A549 treated with CORT108297 at 1 μM for 4 hours (cell line): ENCODE measurements around the gene TOLLIP. TPM values are rescaled to one million over a fixed set of nuclear protein-coding genes. Genes with fewer than 3 reads are reported as not detected.

Experiments used
- total RNA-seq: library from RNA; stranded (reverse); fragments of 200-300 nt; extraction: Qiagen RNA extraction; gene quantifications from 5 replicates; pipeline ENCODE4 v1.2.3, GENCODE V29; 2022

TOLLIP gene
- total RNA-seq, result 39.2 to 59.0 TPM (median 55.0 TPM) in 5 replicates

DNA sequence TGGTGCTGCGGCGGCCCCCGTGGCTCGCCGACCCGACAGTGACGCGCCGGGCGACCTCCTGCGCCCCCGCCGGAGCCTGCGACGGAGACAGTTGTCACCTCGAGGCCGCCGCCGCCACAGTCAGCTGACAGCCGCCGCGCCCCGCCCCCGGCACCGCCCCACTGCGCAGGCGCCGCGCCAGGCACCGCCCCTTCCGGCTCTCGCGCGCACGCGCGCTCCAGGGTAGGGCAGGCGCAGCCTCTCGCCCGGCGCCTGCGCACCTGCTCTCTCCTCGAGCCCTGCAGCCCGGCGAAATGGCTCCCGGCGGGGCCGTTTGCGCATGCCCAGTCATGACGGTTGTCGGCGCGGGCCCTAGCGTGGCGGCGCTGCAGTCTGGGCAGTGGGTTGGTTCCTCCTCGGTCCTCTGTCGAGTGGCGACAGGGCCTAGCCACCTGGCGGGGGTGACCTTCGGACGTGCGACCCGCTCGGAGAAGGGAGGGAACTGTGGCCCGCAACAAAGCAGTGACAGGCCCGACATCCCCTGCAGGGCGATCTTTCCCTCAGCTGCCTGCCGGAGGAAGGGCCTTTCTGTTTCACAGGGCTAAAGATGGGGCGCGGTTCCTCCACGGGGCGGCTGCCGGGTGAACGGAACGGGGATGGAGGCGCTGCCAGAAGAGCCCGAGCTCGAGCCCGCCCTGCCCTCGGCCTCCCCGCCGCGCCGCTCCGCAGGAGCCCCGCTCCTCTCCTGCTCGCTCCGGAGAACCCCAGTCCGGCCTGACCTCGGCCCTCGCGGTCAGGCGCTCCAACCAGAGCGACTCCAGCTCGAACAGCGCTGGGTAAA lies at the start of gene TOLLIP:
Gene TOLLIP (minus strand): TSS at position 135 of the 820 bp plus-strand sequence. CDS start 134 bp downstream, at position 1.

Other genes with a start within 250 kb of the TOLLIP start
- 0.14 to 0.97 TPM (median 0.27 TPM) in 5 replicates for gene MUC2, start 234.8 kb downstream of the TOLLIP start, total RNA-seq
- 1.9 to 4.1 TPM (median 3.2 TPM) in 5 replicates for gene MUC5AC, start 151.7 kb downstream of the TOLLIP start, total RNA-seq
- 2.4 to 4.2 TPM (median 3.0 TPM) in 5 replicates for gene MUC5B, start 86.6 kb downstream of the TOLLIP start, total RNA-seq
- gene BRSK2, start 80.3 kb upstream of the TOLLIP start, total RNA-seq, result 5.4 to 8.3 TPM (median 6.9 TPM) in 5 replicates
- 38.4 to 47.8 TPM (median 46.6 TPM) in 5 replicates for gene MOB2, start 177.1 kb upstream of the TOLLIP start, total RNA-seq